B cell (primary cell): ENCODE results near the gene NECAB2.

Experiments used
- CTCF ChIP-seq: fragments of 200-600 bp; IDR thresholded peaks from one replicate; pipeline ENCODE4 v1.8.0; 2022; ENCODE audit warnings: antibody characterized with exemption, mild to moderate bottlenecking
- EZH2 ChIP-seq: IDR thresholded peaks from 2 replicates; pipeline ENCODE4 v1.6.1; 2012; ENCODE audit warnings: borderline replicate concordance, low read depth, mild to moderate bottlenecking, moderate library complexity, low read length; ENCODE audit not compliant: insufficient read depth, poor library complexity, severe bottlenecking

GRCh38 chr16:83971165-83972130, 3.4 kb downstream of the NECAB2 start:
- no peak for TF ChIP-seq CTCF
- TF ChIP-seq EZH2, result no peak
